ENCODE data around the gene YY1. TPM values are rescaled to one million over a fixed set of nuclear protein-coding genes. Genes with fewer than 3 reads are reported as not detected.
A peak's percentile ranks its signal among the peaks of the same experiment; 100 is the strongest.
"Not testable (repeated sequence)": the region's sequence is repeated elsewhere in the genome, so short reads cannot be mapped to it uniquely, and the experiment has no call there.

The YY1 gene
- total and polyA plus RNA-seq, 7 donors = 26.7 to 61.5 (median 53.9) TPM

GRCh38 chr14:100295376-100296105 is 56.6 kb downstream of the YY1 start:
- H3K4me1 ChIP-seq = peaks cover 0 to 41% (median 35%) of the 10 kb centered on the region in 4 donors

DNA sequence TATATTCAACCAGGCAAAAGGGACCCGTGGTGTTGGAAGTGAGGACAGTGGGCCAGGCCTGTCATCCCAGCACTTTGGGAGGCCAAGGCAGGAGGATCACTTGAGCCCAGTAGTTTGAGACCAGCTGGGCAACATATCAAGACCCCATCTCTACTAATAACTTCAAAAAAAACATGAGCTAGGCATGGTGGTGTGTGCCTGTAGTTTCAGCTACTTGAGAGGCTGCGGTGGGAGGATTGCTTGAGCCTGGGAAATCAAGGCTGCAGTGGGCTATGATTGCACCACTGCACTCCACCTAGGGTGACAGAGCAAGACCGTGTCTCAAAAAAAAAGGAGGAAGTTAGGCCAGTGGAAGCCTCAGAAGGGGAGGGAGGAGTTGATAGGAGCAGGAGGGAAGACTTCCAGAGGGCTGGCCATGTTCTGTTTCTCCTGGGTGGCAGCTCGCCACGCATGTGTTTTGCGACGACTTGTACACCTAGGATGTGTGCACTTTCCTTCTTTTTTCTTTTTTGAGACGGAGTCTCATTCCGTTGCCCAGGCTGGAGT is 57.2 kb downstream of the YY1 start:
- Histone ChIP-seq H3K27ac (peak overlapping the region in 3 of 4 donors; percentile 85 to 88 (median 86)), H3K36me3 (peaks cover 6 to 19% (median 8%) of the 10 kb centered on the region in 4 donors), H3K4me3 (no peak overlapping the region), H3K4me1 (peaks cover 0 to 41% (median 35%) of the 10 kb centered on the region in 4 donors), H3K27me3 (no peaks in the 10 kb centered on the region), H3K9me3 (no peaks in the 10 kb centered on the region)
- TF ChIP-seq, protein P1, sequence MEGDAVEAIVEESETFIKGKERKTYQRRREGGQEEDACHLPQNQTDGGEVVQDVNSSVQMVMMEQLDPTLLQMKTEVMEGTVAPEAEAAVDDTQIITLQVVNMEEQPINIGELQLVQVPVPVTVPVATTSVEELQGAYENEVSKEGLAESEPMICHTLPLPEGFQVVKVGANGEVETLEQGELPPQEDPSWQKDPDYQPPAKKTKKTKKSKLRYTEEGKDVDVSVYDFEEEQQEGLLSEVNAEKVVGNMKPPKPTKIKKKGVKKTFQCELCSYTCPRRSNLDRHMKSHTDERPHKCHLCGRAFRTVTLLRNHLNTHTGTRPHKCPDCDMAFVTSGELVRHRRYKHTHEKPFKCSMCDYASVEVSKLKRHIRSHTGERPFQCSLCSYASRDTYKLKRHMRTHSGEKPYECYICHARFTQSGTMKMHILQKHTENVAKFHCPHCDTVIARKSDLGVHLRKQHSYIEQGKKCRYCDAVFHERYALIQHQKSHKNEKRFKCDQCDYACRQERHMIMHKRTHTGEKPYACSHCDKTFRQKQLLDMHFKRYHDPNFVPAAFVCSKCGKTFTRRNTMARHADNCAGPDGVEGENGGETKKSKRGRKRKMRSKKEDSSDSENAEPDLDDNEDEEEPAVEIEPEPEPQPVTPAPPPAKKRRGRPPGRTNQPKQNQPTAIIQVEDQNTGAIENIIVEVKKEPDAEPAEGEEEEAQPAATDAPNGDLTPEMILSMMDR (IDR thresholded peaks at IDR 0.05) = no peak
- intact Hi-C loops (cut with DNase I) = no loop called here
- DNase-seq = peak; percentile 66
- 82 to 86% methylated on average over 9 of the region's 9 CpGs for WGBS, 2 donors

More at GRCh38 chr14:100295376-100296105, 56.6 kb downstream of the YY1 start:
- Histone ChIP-seq H3K9me3 (no peaks in the 10 kb centered on the region), H3K4me3 (no peak overlapping the region), H3K27ac (peak overlapping the region in 3 of 4 donors; percentile 85 to 88 (median 86)), H3K27me3 (no peaks in the 10 kb centered on the region), H3K36me3 (peaks cover 8 to 22% (median 10%) of the 10 kb centered on the region in 4 donors)
- TF ChIP-seq POLR2AphosphoS5 (IDR thresholded peaks at IDR 0.05) = no peak
- no peak for TF ChIP-seq POLR2A (IDR thresholded peaks at IDR 0.05)
- TF ChIP-seq, protein P1 (IDR thresholded peaks at IDR 0.05) = no peak
- no peak for TF ChIP-seq EP300 (IDR thresholded peaks at IDR 0.05)
- 92 to 94% methylated on average over 16 of the region's 16 CpGs for WGBS, 2 donors
- intact Hi-C loops (cut with DNase I) = no loop called here
- DNase-seq = peak; percentile 36

DNA sequence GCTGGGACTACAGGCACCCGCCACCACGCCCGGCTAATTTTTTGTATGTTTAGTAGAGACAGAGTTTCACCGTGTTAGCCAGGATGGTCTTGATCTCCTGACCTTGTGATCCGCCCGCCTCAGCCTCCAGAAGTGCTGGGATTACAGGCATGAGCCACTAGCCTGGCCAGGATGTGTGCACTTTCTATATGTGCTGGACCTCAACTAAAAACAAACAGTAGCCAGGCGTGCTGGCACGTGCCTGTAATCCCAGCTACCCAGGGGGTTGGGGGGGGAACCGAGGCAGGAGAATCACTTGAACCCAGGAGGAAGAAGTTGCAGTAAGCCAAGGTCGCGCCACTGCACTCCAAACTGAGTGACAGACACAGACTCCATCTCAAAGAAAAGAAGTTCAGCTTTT is 57.8 kb downstream of the YY1 start:
- H3K27me3 ChIP-seq = not testable (repeated sequence)
- H3K4me1 ChIP-seq = peaks cover 0 to 41% (median 35%) of the 10 kb centered on the region in 4 donors

GRCh38 chr14:100297320-100298300 is 58.7 kb downstream of the YY1 start:
- TF ChIP-seq POLR2AphosphoS5 (IDR thresholded peaks at IDR 0.05) = peak; percentile 55 to 91 (median 75)
- no peak for TF ChIP-seq POLR2A (IDR thresholded peaks at IDR 0.05)
- peak in 2 of 4 donors; percentile 54 to 78 for TF ChIP-seq EP300 (IDR thresholded peaks at IDR 0.05)
- TF ChIP-seq, protein P1 (IDR thresholded peaks at IDR 0.05) = no peak
- H3K4me3 ChIP-seq = peak overlapping the region in 3 of 4 donors; percentile 20 to 32 (median 29)
- peaks cover 0 to 5% (median 0%) of the 10 kb centered on the region in 4 donors for H3K36me3 ChIP-seq
- peak; percentile 96 for DNase-seq
- H3K27me3 ChIP-seq = no peaks in the 10 kb centered on the region
- no peaks in the 10 kb centered on the region for H3K9me3 ChIP-seq
- peak overlapping the region; percentile 64 to 88 (median 86) for H3K27ac ChIP-seq
- 57 to 77% methylated on average over 30 of the region's 30 CpGs for WGBS, 2 donors
- H3K4me1 ChIP-seq = peaks cover 0 to 41% (median 35%) of the 10 kb centered on the region in 4 donors
- intact Hi-C loops (cut with DNase I) = no loop called here

More for the DNA sequence above, 57.8 kb downstream of the YY1 start:
- H3K4me3 ChIP-seq = peak overlapping the region in 3 of 4 donors; percentile 20 to 32 (median 29)
- intact Hi-C loops (cut with DNase I); H3K9me3 ChIP-seq: not testable (repeated sequence)
- peak; percentile 65 for DNase-seq
- peaks cover under 1 to 13% (median 5%) of the 10 kb centered on the region in 4 donors for H3K36me3 ChIP-seq
- H3K27ac ChIP-seq = peak overlapping the region; percentile 64 to 88 (median 86)
- 80 to 86% methylated on average over 11 of the region's 11 CpGs for WGBS, 2 donors

Measured in sigmoid colon (tissue), 7 donors.